Naive thymus-derived CD8-positive, alpha-beta T cell (primary cell): ENCODE data around the gene MAL. TPM values are rescaled to one million over a fixed set of nuclear protein-coding genes. Genes with fewer than 3 reads are reported as not detected.

ENCODE experiments used
- ATAC-seq, 2 donors: fragments of 150-1000 bp; cut with Tn5 transposase in 1 of 2; sonication (Bioruptor Pico), chemical (Tn5 transposase) in 1 of 2; 1 replicate in 1 of 2; 2 replicates in 1 of 2; pipeline ENCODE4 v1.10.0; 2021; ENCODE audit warnings: mild to moderate bottlenecking in 2 of 2, moderate library complexity in 2 of 2
- POLR2A ChIA-PET: fragments of 350-600 bp; sonication (Branson Sonifier 250); formaldehyde crosslinking; loops from one replicate; lab custom pipeline; 2021; ENCODE audit warnings: antibody characterized with exemption; lab: Charles Lee
- DNase-seq, 10 donors: peaks; one replicate each; pipeline versions ENCODE4 v3.0.0 to v3.0.0-alpha.2; 2020 to 2022
- H3K27ac Mint-ChIP-seq, 10 donors: one replicate each; pipeline ENCODE4 v1.8.0; 2020 to 2022; ENCODE audit warnings: mild to moderate bottlenecking in 10 of 10, mixed read lengths in 10 of 10, moderate library complexity in 4 of 10, inconsistent platforms in 1 of 10
- H3K27me3 Mint-ChIP-seq, 5 donors: one replicate each; pipeline ENCODE4 v1.8.0; 2021 to 2022; ENCODE audit warnings: mixed read lengths in 5 of 5
- H3K36me3 Mint-ChIP-seq, 3 donors: one replicate each; pipeline ENCODE4 v1.8.0; 2020 to 2022; ENCODE audit warnings: mixed read lengths in 3 of 3, mild to moderate bottlenecking in 2 of 3, inconsistent platforms in 1 of 3
- H3K4me1 Mint-ChIP-seq, 4 donors: one replicate each; pipeline ENCODE4 v1.8.0; 2021 to 2022; ENCODE audit warnings: mixed read lengths in 4 of 4
- H3K4me3 Mint-ChIP-seq, 10 donors: one replicate each; pipeline ENCODE4 v1.8.0; 2020 to 2022; ENCODE audit warnings: mild to moderate bottlenecking in 10 of 10, mixed read lengths in 10 of 10, moderate library complexity in 6 of 10, inconsistent platforms in 1 of 10
- H3K9me3 Mint-ChIP-seq, 9 donors: one replicate each; pipeline ENCODE4 v1.8.0; 2020 to 2022; ENCODE audit warnings: mixed read lengths in 9 of 9, mild to moderate bottlenecking in 3 of 9, inconsistent platforms in 1 of 9, moderate library complexity in 1 of 9
- polyA plus RNA-seq, 3 donors: library from polyadenylated mRNA; unstranded; fragments of 300-500 nt; fragmentation: Illumina TruSeq; gene quantifications; one replicate each; pipeline ENCODE4 v1.2.3, GENCODE V29; 2021
- total RNA-seq, 8 experiments: library from RNA in 2 of 8; stranded (reverse) in 2 of 8; gene quantifications; one replicate each; pipeline ENCODE4 v1.2.3 and lab custom pipeline; 2021 to 2026

MAL gene
- total and polyA plus RNA-seq, 5 experiments from 2014 or later, result 116 to 284 (median 158) TPM

GRCh38 chr2:94987074-94988020, 38.2 kb upstream of the MAL start:
- ATAC-seq (no peak), DNase-seq (no peak)
- Mint-ChIP-seq H3K27ac (no peak overlapping the region), H3K27me3 (peaks cover 5 to 21% (median 17%) of the 10 kb centered on the region in 5 donors), H3K9me3 (no peaks in the 10 kb centered on the region), H3K4me1 (peaks cover 0 to 1% (median 0%) of the 10 kb centered on the region in 4 donors), H3K36me3 (no peaks in the 10 kb centered on the region), H3K4me3 (no peak overlapping the region)
- POLR2A ChIA-PET, result no interaction called here

- POLR2A ChIA-PET, result no interaction called here
- H3K27me3 Mint-ChIP-seq, result peaks cover 4 to 21% (median 20%) of the 10 kb centered on the region in 5 donors
- H3K4me3 Mint-ChIP-seq, result no peak overlapping the region
- ATAC-seq (no peak), DNase-seq (no peak)
- H3K27ac Mint-ChIP-seq, result no peak overlapping the region
- H3K36me3 Mint-ChIP-seq, result no peaks in the 10 kb centered on the region
- H3K4me1 Mint-ChIP-seq, result peaks cover 0 to 1% (median 0%) of the 10 kb centered on the region in 4 donors
- no peaks in the 10 kb centered on the region for H3K9me3 Mint-ChIP-seq
Observed at GRCh38 chr2:94990956-94991355, 34.6 kb upstream of the MAL start.

- POLR2A ChIA-PET, result no interaction called here
- peaks cover 0 to under 1% (median 0%) of the 10 kb centered on the region in 4 donors for H3K4me1 Mint-ChIP-seq
- DNase-seq (no peak), ATAC-seq (no peak)
- H3K36me3 Mint-ChIP-seq, result no peaks in the 10 kb centered on the region
- H3K4me3 Mint-ChIP-seq, result no peak overlapping the region
- H3K9me3 Mint-ChIP-seq, result no peaks in the 10 kb centered on the region
- H3K27me3 Mint-ChIP-seq, result peaks cover 3 to 34% (median 26%) of the 10 kb centered on the region in 5 donors
- no peak overlapping the region for H3K27ac Mint-ChIP-seq
Observed at GRCh38 chr2:94992360-94992759, 33.1 kb upstream of the MAL start.

- ATAC-seq (no peak), DNase-seq (peak in 1 of 10 donors; percentile 22)
- Mint-ChIP-seq H3K4me3 (no peak overlapping the region), H3K9me3 (no peaks in the 10 kb centered on the region), H3K36me3 (no peaks in the 10 kb centered on the region), H3K4me1 (peaks cover 0 to 5% (median under 1%) of the 10 kb centered on the region in 4 donors), H3K27ac (no peak overlapping the region), H3K27me3 (peaks cover 8 to 40% (median 31%) of the 10 kb centered on the region in 5 donors)
- POLR2A ChIA-PET, result no interaction called here
Observed at GRCh38 chr2:94993176-94994062, 32.1 kb upstream of the MAL start.

DNA sequence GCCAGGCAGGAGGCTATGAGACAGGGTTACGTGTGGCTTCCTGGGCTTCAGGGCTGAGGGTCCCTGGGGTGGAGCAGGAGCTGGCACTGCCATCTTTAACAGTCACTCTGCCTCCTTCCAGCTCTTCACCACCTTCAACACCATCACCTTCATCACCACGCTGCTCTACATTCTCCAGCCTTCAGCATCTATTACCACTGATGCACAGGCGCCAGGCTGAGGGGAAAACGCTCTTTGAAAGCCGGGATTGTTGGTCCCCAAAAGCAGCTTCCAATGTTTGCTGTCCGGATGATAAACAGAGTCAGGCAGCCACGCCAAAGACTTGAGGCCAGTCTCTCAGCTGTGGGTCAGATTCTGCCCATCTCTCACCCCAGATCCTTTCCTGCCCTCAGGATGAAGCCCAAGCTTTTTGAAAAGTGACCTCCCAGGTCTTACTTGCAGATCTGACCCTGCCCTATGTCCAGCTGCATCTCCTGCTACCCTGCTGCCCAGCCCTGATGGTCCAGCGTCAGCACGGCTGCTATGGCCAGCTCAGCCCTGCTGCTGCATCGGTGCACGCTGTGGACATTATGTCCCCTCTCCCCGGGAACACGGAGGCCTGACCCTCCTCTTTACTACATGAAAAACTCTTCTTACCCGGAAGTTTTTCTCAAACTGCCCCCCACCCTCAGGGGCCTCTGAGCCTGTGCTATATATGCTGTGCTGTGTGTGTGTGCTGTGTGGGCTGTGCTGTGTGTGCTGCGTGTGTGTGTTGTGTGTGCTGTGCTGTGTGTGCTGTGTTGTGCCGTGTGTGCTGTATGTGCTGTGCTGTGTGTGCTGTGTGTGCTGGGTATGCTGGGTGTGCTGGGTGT, 31.2 kb upstream of the MAL start:
- DNase-seq (peak in 1 of 10 donors; percentile 45), ATAC-seq (no peak)
- POLR2A ChIA-PET, result no interaction called here
- Mint-ChIP-seq H3K4me3 (no peak overlapping the region), H3K36me3 (no peaks in the 10 kb centered on the region), H3K27me3 (peaks cover 8 to 49% (median 31%) of the 10 kb centered on the region in 5 donors), H3K9me3 (no peaks in the 10 kb centered on the region), H3K27ac (no peak overlapping the region), H3K4me1 (peaks cover 0 to 6% (median 3%) of the 10 kb centered on the region in 4 donors)

DNA sequence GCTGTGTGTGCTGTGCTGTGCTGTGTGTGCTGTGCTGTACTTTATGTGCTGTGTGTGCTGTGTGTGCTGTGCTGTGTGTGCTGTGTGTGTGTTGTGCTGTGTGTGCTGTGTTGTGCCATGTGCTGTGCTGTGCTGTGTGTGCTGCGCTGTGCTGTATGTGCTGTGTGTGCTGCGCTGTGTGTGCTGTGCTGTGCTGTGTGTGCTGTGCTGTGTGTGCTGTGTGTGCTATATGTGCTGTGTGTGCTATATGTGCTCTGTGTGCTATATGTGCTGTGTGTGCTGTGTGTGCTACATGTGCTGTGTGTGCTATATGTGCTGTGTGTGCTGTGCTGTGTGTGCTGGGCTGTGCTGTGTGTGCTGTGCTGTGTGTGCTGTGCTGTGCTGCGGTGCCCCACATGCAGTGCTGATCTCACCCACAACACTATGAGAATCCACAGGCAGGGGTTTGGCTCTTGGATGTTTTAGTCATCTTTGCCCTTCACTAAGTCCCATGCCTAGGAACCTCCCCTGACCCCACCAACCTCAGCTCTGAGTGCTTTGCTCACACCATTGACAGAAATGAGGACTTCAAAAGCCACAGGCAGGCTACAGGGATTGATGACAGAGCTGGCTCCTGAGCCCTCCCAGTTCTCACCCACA, 30.5 kb upstream of the MAL start:
- Mint-ChIP-seq H3K36me3 (no peaks in the 10 kb centered on the region), H3K27me3 (peaks cover 8 to 52% (median 31%) of the 10 kb centered on the region in 5 donors), H3K27ac (no peak overlapping the region), H3K4me3 (no peak overlapping the region), H3K9me3 (no peaks in the 10 kb centered on the region), H3K4me1 (peaks cover 0 to 6% (median 3%) of the 10 kb centered on the region in 4 donors)
- POLR2A ChIA-PET, result no interaction called here
- ATAC-seq (no peak), DNase-seq (peak in 1 of 10 donors; percentile 4)

DNA sequence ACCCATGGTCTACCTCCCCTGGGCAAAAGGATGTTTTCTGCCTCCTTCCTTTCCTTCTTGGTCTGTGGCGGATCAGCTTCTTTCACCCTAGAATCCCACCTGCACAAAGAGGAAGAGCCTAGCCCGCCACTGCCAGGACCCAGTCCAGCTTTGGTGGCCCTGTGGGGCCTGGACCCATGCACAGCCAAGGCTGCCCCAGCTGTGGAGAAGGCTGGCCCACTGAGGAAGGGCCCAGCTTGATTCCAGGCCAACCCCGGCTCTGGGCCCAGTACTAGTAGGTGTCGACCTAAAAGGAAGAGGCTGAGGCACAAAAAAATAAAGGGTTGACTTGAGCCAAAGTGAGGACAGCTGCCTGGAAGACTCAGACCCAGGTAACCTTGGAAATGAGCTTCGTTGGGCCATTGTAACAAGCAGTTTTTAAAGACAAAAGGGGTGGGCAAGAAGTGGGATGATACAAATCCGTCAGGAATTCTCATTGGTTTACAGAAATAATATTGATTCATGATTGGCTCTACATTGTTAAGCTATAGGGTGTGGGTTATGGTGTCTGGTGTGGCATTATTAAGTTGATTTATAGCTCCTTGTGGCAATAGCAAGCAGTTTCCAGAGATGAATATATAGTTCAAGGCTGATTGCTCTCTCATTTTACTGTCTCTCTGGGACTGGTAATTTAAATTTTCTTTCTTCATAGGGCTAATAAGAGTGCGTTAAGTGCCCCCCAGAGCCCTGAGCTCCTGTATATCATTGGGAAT, 29.8 kb upstream of the MAL start:
- no peak overlapping the region for H3K4me3 Mint-ChIP-seq
- ATAC-seq, result no peak

DNA sequence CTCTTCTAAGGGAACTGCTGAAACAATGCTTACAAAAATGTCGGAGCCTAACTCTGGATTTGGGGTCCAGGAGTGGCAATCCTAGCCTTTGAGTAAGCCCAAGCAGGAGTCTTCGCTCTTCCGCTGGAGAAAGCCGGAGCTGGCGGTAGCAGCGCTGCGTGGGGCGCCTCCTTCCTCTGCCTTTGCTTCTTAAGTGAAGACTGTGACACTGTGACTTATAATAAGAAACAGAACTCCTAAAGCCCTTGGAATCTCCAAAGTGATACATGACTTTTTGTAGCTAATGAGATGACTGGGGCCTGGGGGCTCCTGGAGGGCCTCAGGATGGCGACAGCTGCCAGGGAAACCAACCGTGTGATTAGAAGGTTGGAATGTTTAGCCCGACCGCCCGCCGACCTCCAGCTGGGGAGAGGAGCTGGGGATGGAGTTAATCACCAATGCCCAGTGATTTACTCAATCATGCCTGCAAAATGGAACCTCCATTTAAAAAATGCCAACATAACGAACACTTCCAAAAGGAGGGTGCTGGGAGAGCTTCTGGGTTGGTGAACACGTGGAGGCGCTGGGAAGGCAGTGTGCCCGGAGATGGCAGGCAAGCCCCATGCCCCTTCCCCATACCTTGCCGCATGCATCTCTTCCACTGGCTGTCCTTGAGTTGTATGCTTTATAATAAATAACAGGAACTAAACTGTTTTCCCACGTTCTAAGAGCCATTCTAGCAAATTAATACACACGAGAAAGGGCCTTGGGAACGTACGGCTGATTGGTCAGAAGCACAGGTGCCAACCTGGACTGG, 29.0 kb upstream of the MAL start:
- Mint-ChIP-seq H3K27ac (no peak overlapping the region), H3K4me3 (no peak overlapping the region), H3K9me3 (no peaks in the 10 kb centered on the region), H3K4me1 (peaks cover 0 to 6% (median 3%) of the 10 kb centered on the region in 4 donors), H3K36me3 (no peaks in the 10 kb centered on the region), H3K27me3 (peaks cover 8 to 52% (median 31%) of the 10 kb centered on the region in 5 donors)
- POLR2A ChIA-PET, result no interaction called here
- ATAC-seq (no peak), DNase-seq (no peak)

More for the DNA sequence above, 29.8 kb upstream of the MAL start:
- no peak overlapping the region for H3K27ac Mint-ChIP-seq
- POLR2A ChIA-PET, result no interaction called here
- H3K9me3 Mint-ChIP-seq, result no peaks in the 10 kb centered on the region
- H3K27me3 Mint-ChIP-seq, result peaks cover 8 to 52% (median 31%) of the 10 kb centered on the region in 5 donors
- H3K36me3 Mint-ChIP-seq, result no peaks in the 10 kb centered on the region
- peaks cover 0 to 6% (median 3%) of the 10 kb centered on the region in 4 donors for H3K4me1 Mint-ChIP-seq
- DNase-seq, result no peak

DNA sequence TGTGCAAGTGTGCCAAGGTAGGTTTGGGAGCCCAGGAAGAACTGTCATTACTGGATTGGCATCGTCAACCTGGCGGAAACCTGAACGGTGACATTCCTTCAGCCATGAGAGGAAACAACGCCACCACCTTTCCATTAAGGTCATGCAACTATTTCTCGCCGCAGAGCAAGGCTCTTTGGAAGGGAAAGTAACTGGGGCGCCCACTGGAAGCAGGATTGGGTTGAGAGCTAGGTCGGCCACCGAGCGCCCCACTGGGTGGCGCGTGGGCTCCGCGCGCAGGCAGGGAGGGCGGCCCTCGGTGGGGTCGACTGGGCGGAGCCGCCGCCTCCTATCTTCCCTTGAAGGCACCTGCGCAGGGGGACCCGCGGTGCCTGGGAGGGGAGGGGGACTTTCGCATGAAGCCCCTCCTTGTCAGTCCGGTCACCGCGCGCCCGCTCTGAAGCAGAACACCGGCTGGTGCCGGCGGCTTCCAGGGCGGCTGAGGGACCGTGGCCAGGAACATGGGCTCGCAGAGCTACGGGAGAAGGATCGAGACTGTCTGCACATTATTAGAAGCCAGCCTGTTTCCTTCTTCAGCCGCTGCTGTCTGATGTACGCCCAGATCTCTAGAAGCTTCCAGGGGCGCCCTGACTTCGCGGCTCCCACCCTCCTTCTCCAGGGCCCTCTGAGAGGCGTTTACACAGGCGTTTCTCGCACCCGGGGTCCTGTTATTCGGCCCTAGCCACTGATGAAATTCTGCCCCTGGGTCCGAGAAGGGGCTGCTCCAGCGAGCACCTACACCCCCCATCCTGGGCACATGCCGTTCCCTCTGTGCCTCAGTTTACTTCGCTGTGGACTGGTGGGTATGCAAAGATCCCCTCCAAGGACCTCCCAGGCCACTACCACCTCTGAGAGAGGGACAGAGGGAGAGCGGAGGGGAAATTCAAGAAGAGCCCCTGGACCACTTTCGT, 27.3 kb upstream of the MAL start:
- peak overlapping the region in 4 of 10 donors; percentile 4 to 48 (median 19) for H3K4me3 Mint-ChIP-seq
- H3K4me1 Mint-ChIP-seq, result peaks cover 0 to 6% (median 3%) of the 10 kb centered on the region in 4 donors
- ATAC-seq, result peak; percentile 61 to 75
- peak in 3 of 10 donors; percentile 2 to 55 (median 18) for DNase-seq
- H3K36me3 Mint-ChIP-seq, result no peaks in the 10 kb centered on the region
- peak overlapping the region in 1 of 10 donors; percentile 56 for H3K27ac Mint-ChIP-seq
- no peaks in the 10 kb centered on the region for H3K9me3 Mint-ChIP-seq
- H3K27me3 Mint-ChIP-seq, result peaks cover 8 to 52% (median 34%) of the 10 kb centered on the region in 5 donors
- POLR2A ChIA-PET, result interaction anchor here (1.3 kb wide), 1 partner anchor 26 kb away, joined by 3 read pairs; no protein-coding TSS in a partner anchor
